ENCODE data around the gene KXD1.
"Not testable (repeated sequence)": the region's sequence is repeated elsewhere in the genome, so short reads cannot be mapped to it uniquely, and the experiment has no call there.

KXD1 gene

DNA sequence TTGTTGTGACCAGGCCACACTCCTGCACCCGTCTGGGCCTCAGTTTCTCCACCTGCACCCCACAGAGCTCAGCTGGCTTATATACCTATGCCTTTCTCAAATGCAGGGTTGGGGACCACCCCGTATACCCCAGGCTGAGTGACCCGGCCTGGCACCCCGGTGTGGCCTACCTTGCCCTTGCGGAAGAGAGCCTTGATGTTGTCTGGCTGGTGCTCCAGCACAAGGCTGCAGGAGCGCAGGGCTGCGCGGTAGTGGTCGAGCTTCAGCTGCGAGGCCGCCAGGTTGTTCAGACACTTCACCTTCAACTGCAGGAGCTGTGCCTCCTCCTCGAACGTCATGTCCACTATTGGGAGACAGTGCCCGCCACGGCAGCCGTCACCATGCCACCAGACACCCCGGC is 20.2 kb upstream of the KXD1 start:
- H3K9ac ChIP-seq (ENCODE audit: low read length), result no peak overlapping the region
- no peaks in the 10 kb centered on the region for H3K9me2 ChIP-seq (replicated peaks; ENCODE audit: insufficient read depth, low read length)
- H3K27me3 ChIP-seq (ENCODE audit: low read length), result no peaks in the 10 kb centered on the region
- no peak overlapping the region for H3K4me3 ChIP-seq (ENCODE audit: insufficient read depth, low read length, poor library complexity, severe bottlenecking)
- no peak for TF ChIP-seq CTCF (IDR thresholded peaks at IDR 0.05; ENCODE audit: insufficient read depth, low read length, poor library complexity, severe bottlenecking)
- no peak for TF ChIP-seq EZH2phosphoT487 (conservative IDR thresholded peaks at IDR 0.05; ENCODE audit: low read length)
- no peak overlapping the region for H3K27ac ChIP-seq (ENCODE audit: low read depth, low read length)
- no peaks in the 10 kb centered on the region for H3K9me3 ChIP-seq (ENCODE audit: insufficient read depth, low read length)
- no peaks in the 10 kb centered on the region for H4K20me1 ChIP-seq (ENCODE audit: low read depth, low read length)
- peaks cover 7% of the 10 kb centered on the region; the same call in 1 of the 2 replicates for H3K79me2 ChIP-seq (ENCODE audit: insufficient read depth, low read length)
- no peaks in the 10 kb centered on the region; the same call in 1 of the 2 replicates for H3K36me3 ChIP-seq (ENCODE audit: low read length)
- no peak overlapping the region for H3K4me2 ChIP-seq (ENCODE audit: low read depth, low read length, poor library complexity, severe bottlenecking)
- H2AFZ ChIP-seq (ENCODE audit: low read depth, low read length, severe bottlenecking), result no peak overlapping the region
- H3F3A ChIP-seq (ENCODE audit: insufficient read depth), result peaks cover 5% of the 10 kb centered on the region; the same call in 1 of the 2 replicates

DNA sequence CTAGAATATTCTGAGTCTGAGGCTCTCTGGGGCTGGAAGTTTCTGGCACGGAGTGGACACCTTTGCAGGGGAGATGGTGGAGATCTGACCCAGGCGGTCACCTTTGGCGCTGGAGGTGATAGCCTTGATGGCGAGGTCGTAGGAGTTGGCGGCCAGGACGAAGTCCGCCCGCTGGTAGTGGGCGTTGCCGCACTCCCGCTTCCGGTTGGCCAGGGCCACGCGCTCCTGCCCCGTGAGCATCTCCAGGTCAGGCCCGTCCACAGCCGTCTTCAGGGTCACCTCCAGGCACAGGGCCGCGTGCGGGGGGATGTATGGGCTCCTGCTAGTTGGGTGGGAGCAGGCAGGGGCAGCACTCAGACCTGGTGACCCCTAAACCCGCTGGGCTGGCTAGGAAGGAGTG is 19.6 kb upstream of the KXD1 start:
- peaks cover 5% of the 10 kb centered on the region; the same call in 1 of the 2 replicates for H3F3A ChIP-seq (ENCODE audit: insufficient read depth)
- H2AFZ ChIP-seq (ENCODE audit: low read depth, low read length, severe bottlenecking), result no peak overlapping the region
- no peaks in the 10 kb centered on the region for H3K27me3 ChIP-seq (ENCODE audit: low read length)
- no peaks in the 10 kb centered on the region for H3K9me2 ChIP-seq (replicated peaks; ENCODE audit: insufficient read depth, low read length)
- H3K9me3 ChIP-seq (ENCODE audit: insufficient read depth, low read length), result no peaks in the 10 kb centered on the region
- peaks cover 9% of the 10 kb centered on the region; the same call in 1 of the 2 replicates for H3K79me2 ChIP-seq (ENCODE audit: insufficient read depth, low read length)
- H3K27ac ChIP-seq (ENCODE audit: low read depth, low read length), result no peak overlapping the region
- H3K4me2 ChIP-seq (ENCODE audit: low read depth, low read length, poor library complexity, severe bottlenecking), result no peak overlapping the region
- H3K9ac ChIP-seq (ENCODE audit: low read length), result no peak overlapping the region
- TF ChIP-seq EZH2phosphoT487 (conservative IDR thresholded peaks at IDR 0.05; ENCODE audit: low read length), result no peak
- TF ChIP-seq CTCF (IDR thresholded peaks at IDR 0.05; ENCODE audit: insufficient read depth, low read length, poor library complexity, severe bottlenecking), result no peak
- H3K36me3 ChIP-seq (ENCODE audit: low read length), result no peaks in the 10 kb centered on the region; the same call in 1 of the 2 replicates
- H3K4me3 ChIP-seq (ENCODE audit: insufficient read depth, low read length, poor library complexity, severe bottlenecking), result no peak overlapping the region
- no peaks in the 10 kb centered on the region for H4K20me1 ChIP-seq (ENCODE audit: low read depth, low read length)

DNA sequence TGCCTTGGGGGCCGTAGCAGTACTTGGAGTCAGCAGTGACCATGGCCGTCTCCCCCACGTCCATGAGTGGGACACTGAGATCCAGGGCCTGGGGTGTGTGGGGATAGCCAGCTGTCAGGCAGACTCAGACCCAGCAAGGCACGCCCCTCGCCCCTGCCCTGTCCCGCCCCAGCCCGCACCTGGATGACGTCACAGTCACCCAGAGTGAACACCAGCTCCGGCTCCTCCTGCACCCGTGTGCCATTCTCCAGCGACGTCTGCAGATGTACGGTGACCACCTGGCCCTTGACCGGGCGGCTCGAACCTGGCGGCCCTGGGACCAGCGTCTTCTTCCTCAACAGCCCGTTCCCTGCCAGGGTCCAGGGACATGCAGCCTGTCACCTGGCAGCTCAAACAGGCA is 18.3 kb upstream of the KXD1 start:
- Histone ChIP-seq H3K9me3 (ENCODE audit: insufficient read depth, low read length) (no peaks in the 10 kb centered on the region), H3K27ac (ENCODE audit: low read depth, low read length) (no peak overlapping the region), H3K9ac (ENCODE audit: low read length) (no peak overlapping the region), H4K20me1 (ENCODE audit: low read depth, low read length) (no peaks in the 10 kb centered on the region), H3K4me3 (ENCODE audit: insufficient read depth, low read length, poor library complexity, severe bottlenecking) (no peak overlapping the region), H3K4me2 (ENCODE audit: low read depth, low read length, poor library complexity, severe bottlenecking) (no peak overlapping the region), H2AFZ (ENCODE audit: low read depth, low read length, severe bottlenecking) (no peak overlapping the region), H3K36me3 (ENCODE audit: low read length) (no peaks in the 10 kb centered on the region; the same call in 1 of the 2 replicates), H3K27me3 (ENCODE audit: low read length) (no peaks in the 10 kb centered on the region), H3F3A (ENCODE audit: insufficient read depth) (peaks cover 9% of the 10 kb centered on the region; the same call in 1 of the 2 replicates), H3K79me2 (ENCODE audit: insufficient read depth, low read length) (peaks cover 9% of the 10 kb centered on the region; the same call in 1 of the 2 replicates), H3K9me2 (replicated peaks; ENCODE audit: insufficient read depth, low read length) (no peaks in the 10 kb centered on the region)
- TF ChIP-seq CTCF (IDR thresholded peaks at IDR 0.05; ENCODE audit: insufficient read depth, low read length, poor library complexity, severe bottlenecking) (no peak), EZH2phosphoT487 (conservative IDR thresholded peaks at IDR 0.05; ENCODE audit: low read length) (no peak)

GRCh38 chr19:18540200-18540599 is 17.5 kb upstream of the KXD1 start:
- H4K20me1 ChIP-seq (ENCODE audit: low read depth, low read length); H3K9me2 ChIP-seq (replicated peaks; ENCODE audit: insufficient read depth, low read length); H3K36me3 ChIP-seq (ENCODE audit: low read length); H3K9ac ChIP-seq (ENCODE audit: low read length); H2AFZ ChIP-seq (ENCODE audit: low read depth, low read length, severe bottlenecking); H3K4me3 ChIP-seq (ENCODE audit: insufficient read depth, low read length, poor library complexity, severe bottlenecking); H3K27ac ChIP-seq (ENCODE audit: low read depth, low read length); H3K79me2 ChIP-seq (ENCODE audit: insufficient read depth, low read length); H3K4me2 ChIP-seq (ENCODE audit: low read depth, low read length, poor library complexity, severe bottlenecking); H3K27me3 ChIP-seq (ENCODE audit: low read length); H3F3A ChIP-seq (ENCODE audit: insufficient read depth); H3K9me3 ChIP-seq (ENCODE audit: insufficient read depth, low read length): not testable (repeated sequence)

All from SU-DHL-6 (cell line).